Activated T-helper 9 cell treated with anti-CD3 and anti-CD28 coated beads, Interleukin-2, amount 50 U/mL, for 16 hours (primary cell): ENCODE results near the gene DDIAS.
"Not testable (repeated sequence)": the region's sequence is repeated elsewhere in the genome, so short reads cannot be mapped to it uniquely, and the experiment has no call there.

ENCODE experiments used
- DNase-seq: peaks from one replicate; pipeline ENCODE4 v3.0.0-alpha.2; 2020; ENCODE audit warnings: low read depth

Gene DDIAS

DNA sequence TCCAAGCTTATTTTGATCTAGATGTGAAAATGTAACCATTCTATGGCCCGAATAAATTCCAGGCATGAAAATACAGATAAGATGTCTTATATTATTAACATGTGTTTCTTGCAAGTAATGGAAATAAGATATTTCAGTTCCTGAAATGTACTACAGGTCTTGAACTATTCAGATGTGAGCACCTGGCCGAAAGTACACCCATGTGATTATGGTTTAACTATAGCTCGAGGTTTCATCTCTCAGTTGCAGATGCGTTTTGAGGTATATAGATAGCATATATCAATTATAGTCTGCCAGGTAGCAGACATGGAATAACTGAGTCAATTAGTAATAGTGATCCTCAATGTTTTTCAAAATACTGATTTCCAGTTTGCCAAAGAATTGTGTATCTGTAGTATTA, 68.3 kb downstream of the DDIAS start:
- no peak for DNase-seq

DNA sequence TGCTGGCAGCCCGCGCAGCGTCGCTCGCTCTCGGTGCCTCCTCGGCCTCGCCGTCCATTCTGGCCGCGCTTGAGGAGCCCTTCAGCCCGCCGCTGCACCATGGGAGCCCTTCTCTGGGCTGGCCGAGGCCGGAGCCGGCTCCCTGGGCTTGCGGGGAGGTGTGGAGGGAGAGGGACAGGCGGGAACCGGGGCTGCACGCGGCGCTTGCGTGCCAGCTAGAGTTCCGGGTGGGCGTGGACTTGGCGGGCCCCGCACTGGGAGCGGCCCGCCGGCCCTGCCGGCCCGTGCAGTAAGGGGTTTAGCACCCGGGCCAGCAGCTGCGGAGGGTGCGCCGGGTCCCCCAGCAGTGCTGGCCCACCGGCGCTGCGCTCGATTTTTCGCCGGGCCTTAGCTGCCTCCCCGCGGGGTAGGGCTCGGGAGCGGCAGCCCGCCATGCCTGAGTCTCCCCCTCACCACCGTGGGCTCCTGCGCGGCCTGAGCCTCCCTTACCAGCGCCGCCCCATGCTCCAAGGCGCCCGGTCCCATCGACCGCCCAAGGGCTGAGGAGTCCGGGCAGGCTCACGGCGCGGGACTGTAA, 69.1 kb downstream of the DDIAS start:
- not testable (repeated sequence) for DNase-seq

DNA sequence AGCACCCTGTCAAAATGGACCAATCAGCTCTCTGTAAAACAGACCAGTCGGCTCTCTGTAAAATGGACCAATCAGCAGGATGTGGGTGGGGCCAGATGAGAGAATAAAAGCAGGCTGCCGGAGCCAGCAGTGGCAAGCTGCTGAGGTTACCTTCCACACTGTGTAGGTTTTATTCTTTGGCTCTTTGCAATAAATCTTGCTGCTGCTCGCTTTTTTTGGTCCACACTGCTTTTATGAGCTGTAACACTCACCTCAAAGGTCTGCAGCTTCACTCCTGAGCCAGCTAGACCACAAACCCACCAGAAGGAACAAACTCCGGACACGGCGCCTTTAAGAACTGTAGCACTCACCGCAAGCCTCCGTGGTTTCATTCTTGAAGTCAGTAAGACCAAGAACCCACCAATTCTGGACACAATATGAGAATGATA, 70.0 kb downstream of the DDIAS start:
- DNase-seq, result not testable (repeated sequence)

GRCh38 chr11:82972103-82972502, 70.6 kb downstream of the DDIAS start:
- no peak for DNase-seq

DNA sequence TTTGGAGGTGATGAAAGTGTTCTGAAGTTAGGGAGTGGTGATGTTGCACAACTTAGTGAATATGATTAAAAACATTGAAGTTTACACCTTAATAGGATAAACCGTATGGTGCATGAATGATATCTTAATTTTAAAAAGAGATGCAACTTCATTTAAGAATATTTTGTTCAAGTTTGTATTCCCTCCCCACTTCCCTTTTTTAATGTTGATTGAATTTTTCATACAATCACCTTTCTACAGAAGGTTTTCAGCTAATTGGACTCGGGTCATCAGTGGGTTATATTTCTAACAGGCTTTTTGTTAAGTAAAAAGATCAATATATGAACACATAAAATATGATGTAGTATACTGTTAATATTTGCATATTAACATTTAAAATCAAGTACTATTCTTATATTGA, 72.6 kb downstream of the DDIAS start:
- no peak for DNase-seq

DNA sequence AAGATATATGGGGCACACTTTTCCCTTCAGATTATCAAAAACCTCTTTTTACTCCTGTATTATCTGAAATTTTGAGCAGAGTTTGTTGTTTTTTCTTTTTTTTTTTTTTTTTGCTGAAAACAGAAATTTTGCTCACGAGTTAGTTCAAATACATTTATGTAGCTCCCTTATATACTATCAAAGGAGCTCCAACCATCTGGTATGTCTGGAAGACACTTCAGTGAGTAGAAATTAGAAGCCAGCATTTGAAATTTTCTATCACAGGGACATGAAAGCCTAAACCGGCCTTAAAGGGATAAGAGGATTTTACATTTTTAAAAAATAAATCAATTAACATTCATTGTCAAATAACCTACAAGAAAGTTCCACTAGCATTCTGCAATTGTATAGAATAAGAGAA, 73.3 kb downstream of the DDIAS start:
- no peak for DNase-seq

GRCh38 chr11:82975882-82976281, 74.3 kb downstream of the DDIAS start:
- no peak for DNase-seq

DNA sequence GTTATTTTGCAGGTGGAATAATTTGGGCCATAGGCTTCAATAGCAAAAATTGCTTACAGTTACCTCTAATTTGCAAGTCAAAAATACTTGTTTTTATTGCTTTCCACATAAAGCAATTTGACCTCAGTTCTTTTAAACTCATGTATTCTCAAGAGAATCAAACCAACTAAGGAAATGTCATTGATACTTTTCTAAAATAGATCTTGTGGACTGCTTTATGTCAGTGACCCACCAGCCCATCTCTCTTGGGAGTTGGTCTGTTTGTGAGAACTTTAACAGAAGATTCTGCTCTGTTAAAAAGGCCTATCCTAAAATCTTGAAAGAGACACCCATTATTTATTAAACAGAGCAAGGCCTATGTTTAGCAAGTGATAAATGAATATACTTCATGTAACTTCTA, 75.2 kb downstream of the DDIAS start:
- no peak for DNase-seq

DNA sequence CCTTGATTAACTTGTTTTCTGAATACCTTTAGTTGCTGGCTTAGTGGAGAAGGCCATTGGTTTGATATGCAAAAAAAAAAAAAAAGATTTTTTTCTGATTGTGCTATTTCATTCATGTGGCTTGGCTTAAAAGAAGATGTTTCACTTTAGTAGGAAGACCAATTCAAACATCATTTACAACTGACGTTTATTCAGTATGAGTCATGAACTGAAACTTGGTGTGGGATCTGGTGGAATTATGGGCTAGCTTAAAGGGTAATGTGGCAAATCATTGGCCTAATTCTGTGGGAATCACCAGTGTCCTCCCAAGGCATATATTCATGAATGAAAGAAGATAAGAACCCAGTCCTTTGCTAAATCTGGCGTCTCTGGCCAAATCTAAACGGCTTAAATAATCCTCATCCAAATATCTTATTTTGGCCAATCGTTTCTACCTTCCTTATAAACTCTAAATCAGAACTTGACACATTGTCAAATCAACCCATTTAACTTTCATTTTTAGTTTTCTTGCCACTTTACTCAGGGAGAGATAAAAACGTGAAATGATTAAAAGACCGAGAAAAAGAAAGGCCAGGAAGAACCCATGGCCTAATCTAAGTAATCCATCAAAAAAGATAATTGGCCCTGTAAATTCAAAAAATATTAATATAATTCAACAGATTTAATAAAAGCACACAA, 77.0 kb downstream of the DDIAS start:
- DNase-seq, result no peak

DNA sequence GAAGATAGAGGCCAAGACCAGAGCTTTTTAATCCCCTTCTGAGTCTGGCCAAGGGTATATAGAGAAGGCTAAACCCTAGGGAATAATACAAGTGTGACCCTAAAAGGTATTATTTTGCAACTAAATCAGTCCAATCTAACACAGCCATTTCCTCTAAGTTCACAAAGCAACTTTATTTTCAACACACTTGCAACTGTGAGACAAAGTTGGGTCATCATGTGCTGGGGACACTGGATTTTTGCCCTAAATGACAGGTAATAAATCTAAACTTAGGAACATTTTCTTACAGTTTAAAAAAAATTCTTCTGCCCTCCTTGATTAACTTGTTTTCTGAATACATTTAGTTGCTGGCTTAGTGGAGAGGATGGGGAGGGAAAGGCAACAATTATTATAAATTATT, 78.3 kb downstream of the DDIAS start:
- no peak for DNase-seq

DNA sequence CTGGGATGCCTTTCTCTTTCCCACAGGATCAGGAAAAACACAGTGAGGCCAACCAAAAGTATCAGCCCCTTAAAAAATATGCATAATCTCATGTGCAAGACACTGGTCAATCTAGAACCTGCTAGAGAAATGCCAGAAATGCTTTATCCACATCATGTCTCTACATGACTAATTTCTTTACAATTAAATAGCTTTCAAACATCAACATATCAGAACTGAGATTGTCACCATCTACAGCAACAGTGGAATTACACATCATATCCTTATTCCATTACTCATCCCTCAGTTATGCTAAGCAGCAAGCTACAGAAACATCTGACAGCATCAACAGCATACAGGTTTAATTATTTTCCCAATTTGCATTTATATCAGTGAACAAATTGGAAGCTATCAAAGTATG, 78.8 kb downstream of the DDIAS start:
- DNase-seq, result no peak

DNA sequence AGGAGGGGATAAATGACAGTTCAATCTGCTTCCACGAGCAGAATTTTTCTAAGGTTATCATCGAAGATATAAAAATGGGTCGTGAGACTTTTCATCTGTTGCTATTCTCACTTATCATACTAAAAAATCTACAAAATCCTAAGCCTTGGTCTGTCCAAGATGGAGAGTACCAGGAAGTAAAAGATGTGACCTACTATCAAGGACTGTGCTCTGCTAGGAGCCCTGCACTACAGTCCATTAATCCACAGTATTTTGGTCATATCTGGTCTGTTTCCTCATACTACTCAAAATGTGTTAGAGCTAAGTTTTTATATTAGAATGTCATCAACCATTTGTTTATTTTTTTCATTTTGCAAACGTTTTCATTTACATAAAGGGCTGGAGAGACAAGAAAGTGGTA, 79.4 kb downstream of the DDIAS start:
- DNase-seq, result no peak

- DNase-seq, result no peak
Measured at GRCh38 chr11:82981852-82982251, 80.3 kb downstream of the DDIAS start.
